H9 (cell line): ENCODE data around the gene IL16. TPM values are rescaled to one million over a fixed set of nuclear protein-coding genes. Genes with fewer than 3 reads are reported as not detected.

ENCODE experiments used
- DNase-seq: peaks from one replicate; pipeline ENCODE4 v3.0.0-alpha.2; 2017
- H2AFZ ChIP-seq: one replicate; pipeline ENCODE4 v1.6.1; 2013; ENCODE audit warnings: mild to moderate bottlenecking, low read length, control low read depth, moderate library complexity
- H2AK5ac ChIP-seq: 2 replicates; pipeline ENCODE4 v1.6.1; 2013; ENCODE audit warnings: low read length, control low read depth, mixed read lengths; ENCODE audit not compliant: insufficient read length
- H2BK120ac ChIP-seq: one replicate; pipeline ENCODE4 v1.6.1; 2013; ENCODE audit warnings: low read depth, mild to moderate bottlenecking, low read length, control low read depth, inconsistent platforms; ENCODE audit not compliant: poor library complexity, severe bottlenecking
- H2BK12ac ChIP-seq: 2 replicates; pipeline ENCODE4 v1.6.1; 2013; ENCODE audit warnings: low read length, control low read depth, mixed read lengths, low read depth; ENCODE audit not compliant: insufficient read length
- H2BK15ac ChIP-seq: 2 replicates; pipeline ENCODE4 v1.6.1; 2013; ENCODE audit warnings: low read depth, low read length, control low read depth
- H2BK20ac ChIP-seq: one replicate; pipeline ENCODE4 v1.6.1; 2013; ENCODE audit warnings: low read depth, mild to moderate bottlenecking, low read length, control low read depth, inconsistent platforms; ENCODE audit not compliant: poor library complexity, severe bottlenecking
- H2BK5ac ChIP-seq: 2 replicates; pipeline ENCODE4 v1.6.1; 2013; ENCODE audit warnings: low read length, control low read depth, mixed read lengths; ENCODE audit not compliant: insufficient read length
- H3K14ac ChIP-seq: 2 replicates; pipeline ENCODE4 v1.6.1; 2013; ENCODE audit warnings: low read length, control low read depth; ENCODE audit not compliant: insufficient read depth
- H3K18ac ChIP-seq: 2 replicates; pipeline ENCODE4 v1.6.1; 2013; ENCODE audit warnings: low read depth, mild to moderate bottlenecking, mixed read lengths, low read length, control low read depth; ENCODE audit not compliant: insufficient read length
- H3K23ac ChIP-seq: 2 replicates; pipeline ENCODE4 v1.6.1; 2013; ENCODE audit warnings: low read length, control low read depth, mixed read lengths, low read depth; ENCODE audit not compliant: insufficient read length
- H3K23me2 ChIP-seq: 2 replicates; pipeline ENCODE4 v1.6.1; 2013; ENCODE audit warnings: low read depth, mild to moderate bottlenecking, mixed read lengths, low read length, control low read depth; ENCODE audit not compliant: insufficient read length, poor library complexity, severe bottlenecking
- H3K27ac ChIP-seq: 2 replicates; pipeline ENCODE4 v1.5.1; 2013; ENCODE audit warnings: low read length, control low read depth, mixed read lengths, low read depth; ENCODE audit not compliant: insufficient read length
- H3K27me3 ChIP-seq: 2 replicates; pipeline ENCODE4 v1.6.1; 2013; ENCODE audit warnings: low read length, control low read depth, inconsistent platforms; ENCODE audit not compliant: insufficient read depth
- H3K4ac ChIP-seq: 2 replicates; pipeline ENCODE4 v1.6.1; 2013; ENCODE audit warnings: low read depth, mild to moderate bottlenecking, control low read depth, inconsistent platforms, low read length, moderate library complexity
- H3K4me1 ChIP-seq: 2 replicates; pipeline ENCODE4 v1.6.1; 2013; ENCODE audit warnings: low read length, control low read depth, inconsistent platforms; ENCODE audit not compliant: insufficient read depth
- H3K4me2 ChIP-seq: 2 replicates; pipeline ENCODE4 v1.6.1; 2013; ENCODE audit warnings: low read length, control low read depth, mixed read lengths; ENCODE audit not compliant: insufficient read length, insufficient read depth
- H3K56ac ChIP-seq: 2 replicates; pipeline ENCODE4 v1.6.1; 2013; ENCODE audit warnings: low read depth, mild to moderate bottlenecking, mixed read lengths, low read length, control low read depth; ENCODE audit not compliant: insufficient read length
- H3K79me1 ChIP-seq: 2 replicates; pipeline ENCODE4 v1.6.1; 2013; ENCODE audit warnings: low read depth, mild to moderate bottlenecking, moderate library complexity, low read length, control low read depth, inconsistent platforms; ENCODE audit not compliant: insufficient read depth, poor library complexity, severe bottlenecking
- H3K79me2 ChIP-seq: 2 replicates; pipeline ENCODE4 v1.6.1; 2013; ENCODE audit warnings: low read length, control low read depth, inconsistent platforms; ENCODE audit not compliant: insufficient read depth
- H3K9ac ChIP-seq: 2 replicates; pipeline ENCODE4 v1.6.1; 2013; ENCODE audit warnings: low read length, control low read depth, mixed read lengths; ENCODE audit not compliant: insufficient read length; ENCODE audit errors: extremely low read depth
- H3K9me3 ChIP-seq: one replicate; pipeline ENCODE4 v1.6.1; 2013; ENCODE audit warnings: low read depth, low read length, inconsistent platforms; ENCODE audit not compliant: control insufficient read depth
- H3T11ph ChIP-seq: one replicate; pipeline ENCODE4 v1.6.1; 2013; ENCODE audit warnings: mild to moderate bottlenecking, low read length, control low read depth, inconsistent platforms
- H4K20me1 ChIP-seq: one replicate; pipeline ENCODE4 v1.6.1; 2013; ENCODE audit not compliant: control insufficient read depth, insufficient read length, insufficient read depth
- H4K5ac ChIP-seq: 2 replicates; pipeline ENCODE4 v1.6.1; 2013; ENCODE audit warnings: low read depth, mild to moderate bottlenecking, mixed read lengths, low read length, control low read depth; ENCODE audit not compliant: insufficient read length
- H4K8ac ChIP-seq: replicated peaks from 2 replicates; pipeline ENCODE4 v1.6.1; 2013; ENCODE audit warnings: low read length, control low read depth, mixed read lengths, low read depth; ENCODE audit not compliant: insufficient read length
- H4K91ac ChIP-seq: 2 replicates; pipeline ENCODE4 v1.6.1; 2013; ENCODE audit warnings: low read depth, mild to moderate bottlenecking, moderate library complexity, mixed read lengths, low read length, control low read depth; ENCODE audit not compliant: insufficient read length
- H3K27ac Mint-ChIP-seq, 3 experiments: 2 replicates in 2 of 3; 3 replicates in 1 of 3; pipeline ENCODE4 v1.8.0; 2020 to 2021; ENCODE audit warnings: mixed read lengths in 3 of 3, mild to moderate bottlenecking in 1 of 3, moderate library complexity in 1 of 3
- H3K27me3 Mint-ChIP-seq: 2 replicates; pipeline ENCODE4 v1.8.0; 2021; ENCODE audit warnings: low read depth, mild to moderate bottlenecking, moderate library complexity, mixed read lengths
- H3K36me3 Mint-ChIP-seq, 3 experiments: 2 replicates in 2 of 3; 3 replicates in 1 of 3; pipeline ENCODE4 v1.8.0; 2020 to 2021; ENCODE audit warnings: low read depth in 3 of 3, mixed read lengths in 3 of 3; ENCODE audit not compliant: insufficient read depth in 1 of 3
- H3K4me1 Mint-ChIP-seq, 2 experiments: 2 replicates each; pipeline ENCODE4 v1.8.0; 2020; ENCODE audit warnings: mixed read lengths in 2 of 2
- H3K4me3 Mint-ChIP-seq, 2 experiments: 2 replicates in 1 of 2; 3 replicates in 1 of 2; pipeline ENCODE4 v1.8.0; 2020 to 2021; ENCODE audit warnings: mild to moderate bottlenecking in 2 of 2, mixed read lengths in 2 of 2, moderate library complexity in 1 of 2
- H3K9me3 Mint-ChIP-seq, 2 experiments: 2 replicates in 1 of 2; 3 replicates in 1 of 2; pipeline ENCODE4 v1.8.0; 2020; ENCODE audit warnings: mild to moderate bottlenecking in 2 of 2, mixed read lengths in 2 of 2, moderate library complexity in 1 of 2
- CTCF ChIP-seq: fragments of 200-600 bp; sonication (generic); conservative IDR thresholded peaks from 3 replicates; pipeline ENCODE4 v1.8.0; 2021; ENCODE audit warnings: antibody characterized with exemption, mild to moderate bottlenecking
- WGBS: extraction: QIAGEN DNeasy Blood & Tissue Kit; methylation state at CpG from one replicate; pipeline ENCODE4 v1.1.7; 2013; ENCODE audit warnings: missing lambda C conversion rate, low lambda C conversion rate, mixed read lengths; ENCODE audit not compliant: insufficient read length; ENCODE audit errors: extremely low coverage; 5-methylcytosine and 5-hydroxymethylcytosine counted together
- total RNA-seq: library from RNA; stranded (reverse); gene quantifications from 2 replicates; pipeline ENCODE4 v1.2.1, GENCODE V29; 2021

The IL16 gene
- total RNA-seq, 1 experiment from 2014 or later: 0.28 TPM

- no peak for DNase-seq
- H3K79me2 ChIP-seq: no peaks in the 10 kb centered on the region
- Mint-ChIP-seq H3K27me3 (peaks cover 18% of the 10 kb centered on the region), H3K9me3 (no peaks in the 10 kb centered on the region), H3K36me3 (no peaks in the 10 kb centered on the region), H3K4me3 (no peak overlapping the region), H3K27ac (no peak overlapping the region), H3K4me1 (no peaks in the 10 kb centered on the region)
- no peak overlapping the region for H4K91ac ChIP-seq
- H4K20me1 ChIP-seq: peaks cover 2% of the 10 kb centered on the region
- no peak overlapping the region for H2BK5ac ChIP-seq
- H3K27ac ChIP-seq: no peak overlapping the region
- TF ChIP-seq CTCF: no peak
- no peak overlapping the region for H2AK5ac ChIP-seq
- H2AFZ ChIP-seq: no peak overlapping the region
- no peak overlapping the region for H4K5ac ChIP-seq
- no peak overlapping the region for H2BK20ac ChIP-seq
- H3K56ac ChIP-seq: no peak overlapping the region
- WGBS: no CpG with 5 or more reads among the region's 1 CpG
- no peak overlapping the region for H4K8ac ChIP-seq
- H3K23me2 ChIP-seq: no peaks in the 10 kb centered on the region
- H3K4me2 ChIP-seq: no peak overlapping the region
- H2BK120ac ChIP-seq: no peak overlapping the region
- H3K9me3 ChIP-seq: no peaks in the 10 kb centered on the region
- no peak overlapping the region for H2BK15ac ChIP-seq
- H3K79me1 ChIP-seq: no peaks in the 10 kb centered on the region
- H2BK12ac ChIP-seq: no peak overlapping the region
- no peak overlapping the region for H3K18ac ChIP-seq
- no peak overlapping the region for H3K4ac ChIP-seq
- H3T11ph ChIP-seq: no peak overlapping the region
- no peaks in the 10 kb centered on the region for H3K27me3 ChIP-seq
- H3K23ac ChIP-seq: no peak overlapping the region
- H3K9ac ChIP-seq: no peak overlapping the region
- no peaks in the 10 kb centered on the region for H3K4me1 ChIP-seq
- H3K14ac ChIP-seq: no peak overlapping the region
Observed at GRCh38 chr15:81175496-81175895, 21.2 kb upstream of the IL16 start.
